ENCODE data around the gene TSPAN14. TPM values are rescaled to one million over a fixed set of nuclear protein-coding genes. Genes with fewer than 3 reads are reported as not detected.
A peak's percentile ranks its signal among the peaks of the same experiment; 100 is the strongest.

Gene TSPAN14
- total and polyA plus RNA-seq, 2 experiments from 2014 or later = 65.9 to 104 TPM

DNA sequence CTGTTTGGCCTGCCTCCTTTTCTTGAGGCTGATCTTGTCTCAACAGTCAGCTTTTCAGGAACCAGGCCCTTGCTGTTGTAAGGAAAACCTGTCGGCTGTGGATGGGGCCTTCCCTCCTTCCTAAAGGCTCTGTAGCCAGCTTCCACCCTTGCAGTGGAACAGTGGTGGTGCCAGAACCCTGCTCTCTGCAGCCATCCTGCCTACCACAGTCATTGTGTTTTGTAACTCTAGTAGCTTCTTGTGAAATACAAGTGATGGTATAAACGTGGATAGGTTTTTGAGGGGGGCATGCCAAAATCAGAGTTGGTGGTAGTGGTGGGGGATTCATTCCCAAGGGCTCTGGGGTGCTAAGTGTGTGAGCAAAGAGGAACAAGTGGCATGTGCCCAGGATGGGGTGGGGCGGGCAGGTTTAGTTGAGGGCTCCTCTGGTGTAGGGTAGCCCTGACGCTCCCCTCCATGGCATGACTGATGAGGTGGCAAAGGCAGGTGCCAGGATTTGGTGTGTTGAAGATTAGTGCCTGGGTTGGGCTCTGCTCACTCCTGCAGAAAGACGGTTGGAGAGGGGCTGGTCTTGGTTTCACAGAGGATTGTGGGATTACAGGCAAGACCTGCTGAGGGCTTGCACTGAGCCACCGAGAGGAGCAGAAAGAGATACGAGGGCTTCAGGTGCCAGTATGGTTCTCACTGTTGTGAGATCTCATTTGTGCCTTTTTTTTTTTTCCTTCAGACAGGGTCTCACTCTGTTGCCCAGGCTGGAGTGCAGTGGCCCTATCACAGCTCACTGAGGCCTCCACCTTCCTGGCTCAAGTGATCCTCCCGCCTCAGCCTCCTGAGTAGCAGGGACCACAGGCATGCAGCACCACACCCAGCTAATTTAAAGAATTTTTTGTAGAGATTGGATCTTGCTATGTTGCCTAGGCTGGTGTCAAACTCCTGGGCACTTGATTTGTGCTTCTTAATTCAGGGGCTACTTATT is 7.4 kb downstream of the TSPAN14 start:
- no peak for DNase-seq (ENCODE audit: low spot score)
- Histone ChIP-seq H3K9me2 (replicated peaks; ENCODE audit: insufficient read depth) (no peaks in the 10 kb centered on the region), H3K4me3 (no peak overlapping the region), H3K4me1 (ENCODE audit: insufficient read depth) (peaks cover 89% of the 10 kb centered on the region), H3K79me2 (peaks cover 98% of the 10 kb centered on the region), H4K20me1 (ENCODE audit: insufficient read depth, poor library complexity, severe bottlenecking) (peaks cover 92% of the 10 kb centered on the region), H3K27ac (peak overlapping the region; percentile 79), H3K4me2 (peak overlapping the region; percentile 65), H2AFZ (no peak overlapping the region), H3K9me3 (ENCODE audit: low read depth) (no peaks in the 10 kb centered on the region), H3K36me3 (replicated peaks; ENCODE audit: insufficient read depth, low read depth) (no peaks in the 10 kb centered on the region), H3K27me3 (no peaks in the 10 kb centered on the region)
- WGBS (ENCODE audit: low lambda C conversion rate, missing lambda C conversion rate) = 80% methylated on average over 8 of the region's 8 CpGs
- TF ChIP-seq EZH2phosphoT487 (IDR thresholded peaks at IDR 0.05; ENCODE audit: low read depth, severe bottlenecking, unreplicated experiment) = no peak
- TF ChIP-seq, protein P1, sequence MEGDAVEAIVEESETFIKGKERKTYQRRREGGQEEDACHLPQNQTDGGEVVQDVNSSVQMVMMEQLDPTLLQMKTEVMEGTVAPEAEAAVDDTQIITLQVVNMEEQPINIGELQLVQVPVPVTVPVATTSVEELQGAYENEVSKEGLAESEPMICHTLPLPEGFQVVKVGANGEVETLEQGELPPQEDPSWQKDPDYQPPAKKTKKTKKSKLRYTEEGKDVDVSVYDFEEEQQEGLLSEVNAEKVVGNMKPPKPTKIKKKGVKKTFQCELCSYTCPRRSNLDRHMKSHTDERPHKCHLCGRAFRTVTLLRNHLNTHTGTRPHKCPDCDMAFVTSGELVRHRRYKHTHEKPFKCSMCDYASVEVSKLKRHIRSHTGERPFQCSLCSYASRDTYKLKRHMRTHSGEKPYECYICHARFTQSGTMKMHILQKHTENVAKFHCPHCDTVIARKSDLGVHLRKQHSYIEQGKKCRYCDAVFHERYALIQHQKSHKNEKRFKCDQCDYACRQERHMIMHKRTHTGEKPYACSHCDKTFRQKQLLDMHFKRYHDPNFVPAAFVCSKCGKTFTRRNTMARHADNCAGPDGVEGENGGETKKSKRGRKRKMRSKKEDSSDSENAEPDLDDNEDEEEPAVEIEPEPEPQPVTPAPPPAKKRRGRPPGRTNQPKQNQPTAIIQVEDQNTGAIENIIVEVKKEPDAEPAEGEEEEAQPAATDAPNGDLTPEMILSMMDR (IDR thresholded peaks at IDR 0.05; ENCODE audit: poor library complexity) = no peak
- no peak for TF ChIP-seq EZH2 (IDR thresholded peaks at IDR 0.05; ENCODE audit: borderline replicate concordance)

DNA sequence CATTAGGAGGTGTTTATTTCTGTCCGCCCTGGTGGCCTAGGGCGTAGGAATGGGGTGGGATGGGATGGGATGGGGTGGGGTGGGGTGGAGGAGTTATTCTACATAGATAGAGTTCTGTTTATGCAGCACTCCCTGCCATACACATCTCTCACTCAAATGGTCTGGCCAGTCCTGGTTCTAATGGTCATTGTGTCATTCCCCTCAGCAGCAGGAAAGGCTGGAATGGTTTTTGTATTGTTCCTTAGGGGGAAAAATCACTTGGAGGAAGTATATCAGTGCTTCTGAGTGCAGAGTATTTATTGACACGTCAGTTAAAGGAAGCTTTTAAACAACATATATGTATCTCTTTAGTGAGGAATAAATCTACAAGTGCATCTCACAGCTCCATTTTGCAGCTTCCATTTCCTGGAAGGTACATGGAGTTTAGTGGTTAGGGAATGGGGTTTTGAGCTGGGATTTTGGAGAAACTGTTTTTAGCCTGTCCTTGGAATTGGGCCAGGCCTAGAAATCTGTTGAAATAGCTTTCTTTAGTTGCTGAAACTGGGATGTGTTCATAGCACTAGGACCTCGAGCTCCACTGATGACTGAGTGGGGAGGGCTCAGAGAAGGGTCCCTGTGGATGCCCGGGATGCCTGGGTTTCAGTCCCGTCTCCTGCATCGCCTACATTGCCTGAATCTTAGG is 8.3 kb downstream of the TSPAN14 start:
- Histone ChIP-seq H3K9me2 (replicated peaks; ENCODE audit: insufficient read depth) (no peaks in the 10 kb centered on the region), H3K27ac (peak overlapping the region; percentile 79), H3K4me1 (ENCODE audit: insufficient read depth) (peaks cover 92% of the 10 kb centered on the region), H3K79me2 (peaks cover 98% of the 10 kb centered on the region), H3K4me3 (no peak overlapping the region), H4K20me1 (ENCODE audit: insufficient read depth, poor library complexity, severe bottlenecking) (peaks cover 92% of the 10 kb centered on the region), H3K36me3 (replicated peaks; ENCODE audit: insufficient read depth, low read depth) (no peaks in the 10 kb centered on the region), H3K4me2 (peak overlapping the region; percentile 62), H3K27me3 (no peaks in the 10 kb centered on the region), H2AFZ (no peak overlapping the region), H3K9me3 (ENCODE audit: low read depth) (no peaks in the 10 kb centered on the region)
- WGBS (ENCODE audit: low lambda C conversion rate, missing lambda C conversion rate) = 69% methylated on average over 7 of the region's 7 CpGs
- no peak for DNase-seq (ENCODE audit: low spot score)
- TF ChIP-seq EZH2 (IDR thresholded peaks at IDR 0.05; ENCODE audit: borderline replicate concordance) (no peak), EZH2phosphoT487 (IDR thresholded peaks at IDR 0.05; ENCODE audit: low read depth, severe bottlenecking, unreplicated experiment) (no peak)
- TF ChIP-seq, protein P1 (IDR thresholded peaks at IDR 0.05; ENCODE audit: poor library complexity) = no peak

DNA sequence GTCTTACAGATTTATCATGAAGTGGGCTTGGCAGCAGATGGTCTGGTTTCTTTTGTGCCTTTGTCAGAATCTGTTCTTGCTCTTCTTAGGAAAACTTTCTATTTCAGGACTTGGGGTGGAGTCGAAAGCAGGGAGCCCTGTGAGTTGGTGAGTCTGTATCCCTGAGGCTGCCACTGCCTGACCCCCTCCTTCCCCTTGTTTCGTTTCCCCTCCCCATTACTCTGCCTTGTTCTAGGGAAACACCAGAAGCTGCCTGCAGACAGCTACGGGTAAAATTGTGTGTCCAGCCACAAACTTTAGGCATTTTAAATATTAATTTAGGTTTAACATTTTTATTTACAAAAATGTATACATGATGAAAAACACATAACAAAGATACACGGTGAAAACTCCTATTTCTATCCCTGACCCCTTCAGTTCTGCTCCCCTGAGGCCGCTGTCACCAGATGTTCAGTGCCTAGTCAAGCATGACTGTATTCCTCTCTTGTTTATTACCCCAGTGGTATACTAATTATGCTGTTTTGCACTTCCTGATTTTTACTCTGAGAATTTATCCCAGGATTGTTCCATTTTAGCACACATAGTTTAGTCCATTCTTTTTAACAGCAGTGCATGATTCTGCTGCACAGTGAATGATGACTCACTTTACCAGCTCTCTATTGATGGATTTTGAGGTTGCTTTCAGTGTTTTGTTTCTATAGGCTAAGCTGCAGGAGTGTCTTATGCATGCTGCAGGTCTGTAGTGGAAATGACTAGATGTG is 9.1 kb downstream of the TSPAN14 start:
- H4K20me1 ChIP-seq (ENCODE audit: insufficient read depth, poor library complexity, severe bottlenecking) = peaks cover 87% of the 10 kb centered on the region
- WGBS (ENCODE audit: low lambda C conversion rate, missing lambda C conversion rate) = 51% methylated on average over 5 of the region's 5 CpGs
- H3K36me3 ChIP-seq (replicated peaks; ENCODE audit: insufficient read depth, low read depth) = no peaks in the 10 kb centered on the region
- no peak for DNase-seq (ENCODE audit: low spot score)
- H3K27ac ChIP-seq = peak overlapping the region; percentile 79
- no peak for TF ChIP-seq EZH2phosphoT487 (IDR thresholded peaks at IDR 0.05; ENCODE audit: low read depth, severe bottlenecking, unreplicated experiment)
- no peak for TF ChIP-seq EZH2 (IDR thresholded peaks at IDR 0.05; ENCODE audit: borderline replicate concordance)
- TF ChIP-seq, protein P1 (IDR thresholded peaks at IDR 0.05; ENCODE audit: poor library complexity) = no peak
- H3K9me2 ChIP-seq (replicated peaks; ENCODE audit: insufficient read depth) = no peaks in the 10 kb centered on the region
- peaks cover 91% of the 10 kb centered on the region for H3K4me1 ChIP-seq (ENCODE audit: insufficient read depth)
- H3K4me2 ChIP-seq = peak overlapping the region; percentile 62
- no peaks in the 10 kb centered on the region for H3K27me3 ChIP-seq
- H2AFZ ChIP-seq = no peak overlapping the region
- H3K9me3 ChIP-seq (ENCODE audit: low read depth) = no peaks in the 10 kb centered on the region
- H3K79me2 ChIP-seq = peaks cover 98% of the 10 kb centered on the region
- no peak overlapping the region for H3K4me3 ChIP-seq

Measured in hepatocyte (in vitro differentiated cells).